KBM-7 (cell line): Measurements from ENCODE around the gene NRP1.

ENCODE experiments used
- DNase-seq: peaks from one replicate; pipeline ENCODE4 v3.0.0-alpha.2; 2015
- in situ Hi-C: fragments of 300-500 bp; cut with MboI; formaldehyde crosslinking; loops from 2 replicates; pipeline ENCODE4 v1.14.3; 2020; ENCODE audit warnings: low sequenced_read_pairs, low pct_unique_long_range_greater_than_20kb, mixed read lengths

The NRP1 gene

GRCh38 chr10:33183655-33184054 is 150.8 kb downstream of the NRP1 start:
- DNase-seq, result no peak
- in situ Hi-C loops, result no loop called here

- in situ Hi-C loops, result no loop called here
- no peak for DNase-seq
These were observed 153.5 kb downstream of the NRP1 start for GRCh38 chr10:33180921-33181320.

GRCh38 chr10:33180390-33180789 is 154.1 kb downstream of the NRP1 start:
- no peak for DNase-seq
- in situ Hi-C loops, result no loop called here

GRCh38 chr10:33179067-33179466 is 155.4 kb downstream of the NRP1 start:
- no peak for DNase-seq
- in situ Hi-C loops, result no loop called here

GRCh38 chr10:33178026-33178755 is 156.3 kb downstream of the NRP1 start:
- in situ Hi-C loops, result no loop called here

GRCh38 chr10:33176688-33177087 is 157.8 kb downstream of the NRP1 start:
- in situ Hi-C loops, result no loop called here
- DNase-seq, result no peak

More at GRCh38 chr10:33178026-33178755, 156.3 kb downstream of the NRP1 start:
- no peak for DNase-seq

GRCh38 chr10:33174674-33175434 is 159.6 kb downstream of the NRP1 start:
- no peak for DNase-seq
- in situ Hi-C loops, result no loop called here

GRCh38 chr10:33165911-33166310 is 168.6 kb downstream of the NRP1 start:
- no peak for DNase-seq
- in situ Hi-C loops, result no loop called here

GRCh38 chr10:33164060-33164709 is 170.3 kb downstream of the NRP1 start:
- in situ Hi-C loops, result no loop called here
- DNase-seq, result no peak

GRCh38 chr10:33162248-33162575 is 172.3 kb downstream of the NRP1 start:
- DNase-seq, result no peak
- in situ Hi-C loops, result no loop called here

GRCh38 chr10:33161550-33162247 is 172.8 kb downstream of the NRP1 start:
- DNase-seq, result no peak
- in situ Hi-C loops, result no loop called here

- in situ Hi-C loops, result no loop called here
- no peak for DNase-seq
These were observed 174.3 kb downstream of the NRP1 start for GRCh38 chr10:33160151-33160550.

- peak; percentile 22 for DNase-seq
- in situ Hi-C loops, result no loop called here
These were observed 177.4 kb downstream of the NRP1 start for GRCh38 chr10:33157103-33157502.

- peak; percentile 59 for DNase-seq
- in situ Hi-C loops, result no loop called here
These were observed 178.5 kb downstream of the NRP1 start for GRCh38 chr10:33155720-33156638.

GRCh38 chr10:33154590-33154989 is 179.9 kb downstream of the NRP1 start:
- in situ Hi-C loops, result no loop called here
- no peak for DNase-seq

- in situ Hi-C loops, result no loop called here
- no peak for DNase-seq
These were observed 180.5 kb downstream of the NRP1 start for GRCh38 chr10:33153968-33154327.

- in situ Hi-C loops, result no loop called here
These were observed 181.1 kb downstream of the NRP1 start for GRCh38 chr10:33153251-33153967.

GRCh38 chr10:33152750-33153149 is 181.7 kb downstream of the NRP1 start:
- in situ Hi-C loops, result no loop called here
- DNase-seq, result no peak

More at GRCh38 chr10:33153251-33153967, 181.1 kb downstream of the NRP1 start:
- DNase-seq, result no peak
